Neuronal stem cell (in vitro differentiated cells): ENCODE data around the gene ZNF618.

Source experiments
- DNase-seq: peaks from one replicate; pipeline ENCODE4 v3.0.0-alpha.2; 2013; ENCODE audit warnings: low spot score
- H2AFZ ChIP-seq: one replicate; pipeline ENCODE4 v1.6.1; 2013; ENCODE audit warnings: mild to moderate bottlenecking, low read length, inconsistent platforms
- H2AK5ac ChIP-seq: 2 replicates; pipeline ENCODE4 v1.6.1; 2013; ENCODE audit warnings: low read depth, mild to moderate bottlenecking, inconsistent platforms, low read length, moderate library complexity, mixed read lengths
- H2BK120ac ChIP-seq: 2 replicates; pipeline ENCODE4 v1.6.1; 2013; ENCODE audit warnings: low read depth, mild to moderate bottlenecking, inconsistent platforms, low read length, moderate library complexity, mixed read lengths
- H2BK12ac ChIP-seq: one replicate; pipeline ENCODE4 v1.6.1; 2013; ENCODE audit warnings: low read length, inconsistent platforms
- H2BK15ac ChIP-seq: 2 replicates; pipeline ENCODE4 v1.6.1; 2013; ENCODE audit warnings: mild to moderate bottlenecking, low read length, inconsistent platforms, mixed read lengths
- H2BK5ac ChIP-seq: one replicate; pipeline ENCODE4 v1.6.1; 2013; ENCODE audit warnings: inconsistent platforms, mild to moderate bottlenecking, low read length, moderate library complexity
- H3K14ac ChIP-seq: one replicate; pipeline ENCODE4 v1.6.1; 2013; ENCODE audit warnings: low read length, inconsistent platforms
- H3K18ac ChIP-seq: 2 replicates; pipeline ENCODE4 v1.6.1; 2013; ENCODE audit warnings: low read length, inconsistent platforms
- H3K23ac ChIP-seq: 2 replicates; pipeline ENCODE4 v1.6.1; 2013; ENCODE audit warnings: low read depth, mild to moderate bottlenecking, mixed read lengths, low read length, inconsistent platforms; ENCODE audit not compliant: poor library complexity
- H3K27ac ChIP-seq: replicated peaks from 3 replicates; pipeline ENCODE4 v1.5.1; 2013; ENCODE audit warnings: low read length, inconsistent platforms
- H3K27me3 ChIP-seq, 3 experiments: 2 replicates each; pipeline ENCODE4 v1.6.1; 2013; ENCODE audit warnings: low read length in 3 of 3, mild to moderate bottlenecking in 2 of 3, inconsistent platforms in 1 of 3, low read depth in 1 of 3, mixed read lengths in 1 of 3, moderate library complexity in 1 of 3; ENCODE audit not compliant: control insufficient read depth in 3 of 3, insufficient read depth in 3 of 3
- H3K36me3 ChIP-seq, 2 donors: replicated peaks in 1 of 2; 2 replicates each; pipeline ENCODE4 v1.6.1; 2013; ENCODE audit warnings: low read length in 2 of 2; ENCODE audit not compliant: control insufficient read depth in 2 of 2, insufficient read depth in 2 of 2
- H3K4ac ChIP-seq: 2 replicates; pipeline ENCODE4 v1.6.1; 2013; ENCODE audit warnings: inconsistent platforms, mild to moderate bottlenecking, low read length, moderate library complexity
- H3K4me1 ChIP-seq, 2 donors: 1 replicate in 1 of 2; 2 replicates in 1 of 2; pipeline ENCODE4 v1.6.1; 2013; ENCODE audit warnings: low read length in 2 of 2, low read depth in 1 of 2; ENCODE audit not compliant: control insufficient read depth in 2 of 2, insufficient read depth in 1 of 2
- H3K4me2 ChIP-seq: one replicate; pipeline ENCODE4 v1.6.1; 2013; ENCODE audit warnings: mild to moderate bottlenecking, low read length, inconsistent platforms; ENCODE audit not compliant: insufficient read depth, poor library complexity, severe bottlenecking
- H3K4me3 ChIP-seq, 2 donors: 2 replicates each; pipeline ENCODE4 v1.5.1; 2013; ENCODE audit warnings: low read length in 2 of 2, mild to moderate bottlenecking in 2 of 2, inconsistent platforms in 1 of 2, moderate library complexity in 1 of 2
- H3K79me1 ChIP-seq: one replicate; pipeline ENCODE4 v1.6.1; 2013; ENCODE audit warnings: low read depth, mild to moderate bottlenecking, inconsistent platforms, low read length, moderate library complexity
- H3K9ac ChIP-seq: one replicate; pipeline ENCODE4 v1.6.1; 2013; ENCODE audit warnings: mild to moderate bottlenecking, low read depth, low read length, inconsistent platforms; ENCODE audit not compliant: poor library complexity
- H3K9me3 ChIP-seq, 2 donors: replicated peaks in 1 of 2; 2 replicates each; pipeline versions ENCODE3 to v1.6.1; 2013; ENCODE audit warnings: low read length in 2 of 2, mild to moderate bottlenecking in 2 of 2, inconsistent platforms in 1 of 2, low read depth in 1 of 2, mixed read lengths in 1 of 2, moderate library complexity in 1 of 2; ENCODE audit not compliant: control insufficient read depth in 2 of 2, insufficient read depth in 1 of 2
- H4K8ac ChIP-seq: one replicate; pipeline ENCODE4 v1.6.1; 2013; ENCODE audit warnings: low read depth, mild to moderate bottlenecking, inconsistent platforms, low read length, moderate library complexity
- H4K91ac ChIP-seq: one replicate; pipeline ENCODE4 v1.6.1; 2013; ENCODE audit warnings: low read length, low read depth, mild to moderate bottlenecking, inconsistent platforms; ENCODE audit not compliant: poor library complexity
- WGBS, 2 donors: extraction: QIAGEN DNeasy Blood & Tissue Kit; methylation state at CpG; one replicate each; pipeline ENCODE4 v1.1.7; 2013; ENCODE audit warnings: missing lambda C conversion rate in 2 of 2, mixed read lengths in 1 of 2; ENCODE audit not compliant: insufficient read length in 2 of 2, insufficient replicate concordance in 1 of 2; ENCODE audit errors: extremely low coverage in 2 of 2; 5-methylcytosine and 5-hydroxymethylcytosine counted together

Gene ZNF618

GRCh38 chr9:114049441-114050225 lies 173.5 kb downstream of the ZNF618 start:
- Histone ChIP-seq H3K23ac (peak overlapping the region; percentile 87), H3K4me1 (no peaks in the 10 kb centered on the region), H4K91ac (no peak overlapping the region), H2BK12ac (no peak overlapping the region), H2BK5ac (no peak overlapping the region), H3K4me2 (no peak overlapping the region), H3K14ac (no peak overlapping the region), H3K36me3 (peaks cover 40 to 85% of the 10 kb centered on the region in 2 donors), H2AK5ac (no peak overlapping the region), H2BK120ac (no peak overlapping the region), H2BK15ac (no peak overlapping the region), H3K79me1 (peaks cover 4% of the 10 kb centered on the region), H3K27ac (no peak overlapping the region), H3K9me3 (no peaks in the 10 kb centered on the region), H2AFZ (no peak overlapping the region), H3K4ac (no peak overlapping the region), H3K4me3 (no peak overlapping the region), H4K8ac (no peak overlapping the region), H3K27me3 (no peaks in the 10 kb centered on the region), H3K18ac (no peak overlapping the region), H3K9ac (no peak overlapping the region)
- WGBS, 2 donors: no CpG with 5 or more reads among the region's 40 CpGs
- no peak for DNase-seq

GRCh38 chr9:114050226-114050568 lies 174.1 kb downstream of the ZNF618 start:
- no peak overlapping the region for H2AFZ ChIP-seq
- no peak overlapping the region for H2AK5ac ChIP-seq
- H4K8ac ChIP-seq: no peak overlapping the region
- H3K27ac ChIP-seq: no peak overlapping the region
- H3K36me3 ChIP-seq: peaks cover 40 to 82% of the 10 kb centered on the region in 2 donors
- no peaks in the 10 kb centered on the region for H3K27me3 ChIP-seq
- no peak overlapping the region for H4K91ac ChIP-seq
- WGBS, 2 donors: no CpG with 5 or more reads among the region's 11 CpGs
- H3K79me1 ChIP-seq: peaks cover 4% of the 10 kb centered on the region
- H2BK5ac ChIP-seq: no peak overlapping the region
- no peaks in the 10 kb centered on the region for H3K9me3 ChIP-seq
- H3K4me3 ChIP-seq: peak overlapping the region in 1 of 2 donors; percentile 27
- no peak overlapping the region for H2BK15ac ChIP-seq
- H3K4me1 ChIP-seq: no peaks in the 10 kb centered on the region
- H3K18ac ChIP-seq: no peak overlapping the region
- no peak overlapping the region for H3K4me2 ChIP-seq
- no peak for DNase-seq
- H3K4ac ChIP-seq: no peak overlapping the region
- no peak overlapping the region for H3K14ac ChIP-seq
- H2BK120ac ChIP-seq: no peak overlapping the region
- no peak overlapping the region for H3K23ac ChIP-seq
- H3K9ac ChIP-seq: no peak overlapping the region
- no peak overlapping the region for H2BK12ac ChIP-seq

DNA sequence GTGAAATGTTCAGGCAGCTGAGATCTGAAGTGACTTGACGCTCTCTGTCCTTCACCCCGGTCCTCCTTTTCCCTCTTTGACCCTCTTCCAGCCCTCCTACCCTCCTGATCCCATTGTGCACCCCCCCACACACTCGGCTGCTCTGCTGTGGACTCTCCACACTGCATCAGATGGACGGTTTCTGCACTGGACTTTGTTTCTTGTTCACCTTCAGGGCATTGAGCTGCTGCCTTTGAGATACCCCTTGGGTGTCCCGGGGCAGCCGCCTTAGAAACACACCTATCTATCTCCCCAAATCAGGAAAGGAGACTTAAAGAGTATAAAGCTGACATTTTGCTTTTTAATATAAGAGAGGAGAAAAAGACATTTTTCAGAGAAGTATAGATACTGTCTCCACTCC lies 174.5 kb downstream of the ZNF618 start:
- no CpG with 5 or more reads among the region's 6 CpGs for WGBS, 2 donors
- no peak overlapping the region for H3K23ac ChIP-seq

DNA sequence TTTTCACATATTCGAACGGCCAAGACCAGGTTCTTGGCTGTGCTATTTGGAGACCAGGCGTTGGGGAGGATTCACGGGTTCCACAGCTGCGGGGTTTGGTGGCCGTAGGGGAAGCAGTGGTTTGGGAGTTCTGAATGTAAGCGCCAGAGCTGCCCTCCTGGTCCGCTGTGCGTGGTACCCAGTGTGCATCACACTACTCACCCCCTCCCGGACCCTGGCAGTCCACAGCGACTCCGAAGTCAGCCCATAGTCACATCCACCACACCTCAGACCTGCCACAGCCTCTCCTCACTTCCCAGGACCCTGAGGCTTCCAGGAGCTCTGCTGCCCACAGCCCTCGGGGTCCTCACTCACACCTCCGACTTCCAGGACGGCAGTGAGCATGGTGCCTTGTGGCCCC lies 175.2 kb downstream of the ZNF618 start:
- Histone ChIP-seq H4K91ac (no peak overlapping the region), H3K23ac (peak overlapping the region; percentile 8), H3K79me1 (peaks cover 4% of the 10 kb centered on the region), H3K4me2 (no peak overlapping the region), H2BK15ac (no peak overlapping the region), H3K14ac (no peak overlapping the region), H2AFZ (no peak overlapping the region), H3K4me1 (no peaks in the 10 kb centered on the region), H3K4me3 (no peak overlapping the region), H3K9me3 (no peaks in the 10 kb centered on the region), H3K18ac (no peak overlapping the region), H2BK120ac (no peak overlapping the region), H3K9ac (no peak overlapping the region), H2BK5ac (no peak overlapping the region), H2BK12ac (no peak overlapping the region), H2AK5ac (no peak overlapping the region), H3K4ac (no peak overlapping the region), H3K27ac (no peak overlapping the region), H3K36me3 (peaks cover 40 to 77% of the 10 kb centered on the region in 2 donors), H4K8ac (no peak overlapping the region), H3K27me3 (no peaks in the 10 kb centered on the region)
- no CpG with 5 or more reads among the region's 15 CpGs for WGBS, 2 donors
- DNase-seq: no peak

More for the DNA sequence above, 174.5 kb downstream of the ZNF618 start:
- Histone ChIP-seq H2AK5ac (no peak overlapping the region), H3K27ac (no peak overlapping the region), H4K91ac (no peak overlapping the region), H3K18ac (no peak overlapping the region), H3K79me1 (peaks cover 4% of the 10 kb centered on the region), H2BK12ac (no peak overlapping the region), H4K8ac (no peak overlapping the region), H3K36me3 (peaks cover 40 to 80% of the 10 kb centered on the region in 2 donors), H3K9me3 (no peaks in the 10 kb centered on the region), H2BK15ac (no peak overlapping the region), H2BK120ac (no peak overlapping the region), H3K27me3 (no peaks in the 10 kb centered on the region), H3K4me2 (no peak overlapping the region), H3K9ac (no peak overlapping the region), H3K14ac (no peak overlapping the region), H2AFZ (no peak overlapping the region), H3K4me3 (peak overlapping the region in 1 of 2 donors; percentile 30), H3K4me1 (no peaks in the 10 kb centered on the region), H2BK5ac (no peak overlapping the region), H3K4ac (no peak overlapping the region)
- DNase-seq: no peak
